A549 (cell line): ENCODE data around the gene TMEM163. TPM values are rescaled to one million over a fixed set of nuclear protein-coding genes. Genes with fewer than 3 reads are reported as not detected.

Source experiments
- ATAC-seq, 2 experiments: fragments of 200-7000 bp in 1 of 2; fragments of >200 bp in 1 of 2; cut with Nextera tagmentation in 1 of 2; cut with Tn5 transposase in 1 of 2; 3 replicates each; pipeline versions ENCODE4 v1.8.0 to v1.9.1; 2018 to 2020; ENCODE audit warnings: mild to moderate bottlenecking in 1 of 2, moderate library complexity in 1 of 2
- CTCF ChIA-PET: fragments of 300-600 bp; sonication (Branson Sonifier 250); formaldehyde crosslinking; extraction: SDS; loops from one replicate; lab custom pipeline; 2021; ENCODE audit warnings: antibody characterized with exemption, inconsistent platforms; lab: Yijun Ruan, JAX
- POLR2A ChIA-PET: fragments of 350-600 bp; formaldehyde crosslinking; extraction: SDS; loops from one replicate; lab custom pipeline; 2021; ENCODE audit warnings: antibody characterized with exemption, inconsistent platforms; lab: Yijun Ruan, JAX
- DNase-seq, 2 experiments: peaks; one replicate each; pipeline versions ENCODE4 v3.0.0 to v3.0.0-alpha.2; 2011 to 2016; ENCODE audit warnings: low read depth in 1 of 2, low spot score in 1 of 2
- FAIRE-seq: peaks from 2 replicates; lab custom pipeline; 2011; peaks lifted over from hg19 to GRCh38; lab: Jason Lieb, UNC
- H3K27ac ChIP-seq, 2 experiments: fragments of >200 bp; sonication (Bioruptor Twin); formaldehyde crosslinking; 3 replicates each; pipeline ENCODE4 v1.5.1; 2016 to 2017
- H3K4me1 ChIP-seq: fragments of >200 bp; sonication (Bioruptor Twin); formaldehyde crosslinking; 3 replicates; pipeline ENCODE4 v1.6.1; 2016
- H3K4me2 ChIP-seq: fragments of >200 bp; sonication (Bioruptor Twin); formaldehyde crosslinking; 3 replicates; pipeline ENCODE4 v1.6.1; 2016
- H3K4me3 ChIP-seq: fragments of >200 bp; sonication (Bioruptor Twin); formaldehyde crosslinking; 3 replicates; pipeline ENCODE4 v1.5.1; 2016
- H3K9me3 ChIP-seq: fragments of >200 bp; sonication (Bioruptor Twin); formaldehyde crosslinking; 3 replicates; pipeline ENCODE4 v1.6.1; 2016
- CBX2 ChIP-seq: fragments of 200-600 bp; sonication (generic); IDR thresholded peaks from 2 replicates; pipeline ENCODE4 v1.6.1; 2016; ENCODE audit warnings: low read depth, mild to moderate bottlenecking, borderline replicate concordance
- E2F6 ChIP-seq: IDR thresholded peaks from 2 replicates; pipeline ENCODE4 v1.6.1; 2012; ENCODE audit warnings: low read depth, borderline replicate concordance
- EHF ChIP-seq: fragments of 250-450 bp; sonication (Bioruptor Pico); IDR thresholded peaks from 2 replicates; pipeline ENCODE4 v1.5.0; 2020; ENCODE audit warnings: mild to moderate bottlenecking
- ESRRA ChIP-seq: fragments of 150-350 bp; IDR thresholded peaks from 2 replicates; pipeline ENCODE4 v1.6.1; 2014; ENCODE audit warnings: mild to moderate bottlenecking, low read length, borderline replicate concordance
- FOSL2 ChIP-seq, 2 experiments: fragments of 450-650 bp in 1 of 2; fragments of >200 bp in 1 of 2; sonication (Bioruptor Twin) in 1 of 2; formaldehyde crosslinking; IDR thresholded peaks; 2 replicates each; pipeline versions ENCODE4 v1.5.0 to v1.6.1; 2016 to 2020; ENCODE audit warnings: mild to moderate bottlenecking in 1 of 2, moderate library complexity in 1 of 2
- FOXS1 ChIP-seq: fragments of 250-450 bp; sonication (Bioruptor Pico); IDR thresholded peaks from 2 replicates; pipeline ENCODE4 v1.5.0; 2020; ENCODE audit warnings: mild to moderate bottlenecking, moderate library complexity
- GATA3 ChIP-seq: IDR thresholded peaks from 2 replicates; pipeline ENCODE4 v1.6.1; 2012; ENCODE audit warnings: borderline replicate concordance
- HDAC2 ChIP-seq: fragments of 200-600 bp; sonication (generic); IDR thresholded peaks from 2 replicates; pipeline ENCODE4 v1.6.1; 2016
- HMGXB4 ChIP-seq: fragments of 250-450 bp; sonication (Bioruptor Pico); IDR thresholded peaks from 2 replicates; pipeline ENCODE4 v1.5.0; 2021; ENCODE audit warnings: mild to moderate bottlenecking, moderate library complexity, borderline replicate concordance
- HOXB13 ChIP-seq: fragments of 250-450 bp; sonication (Bioruptor Pico); IDR thresholded peaks from 2 replicates; pipeline ENCODE4 v1.5.0; 2020; ENCODE audit warnings: low read depth, mild to moderate bottlenecking, moderate library complexity
- JUN ChIP-seq, 2 experiments: fragments of >200 bp; sonication (Bioruptor Twin); formaldehyde crosslinking; IDR thresholded peaks; 2 replicates in 1 of 2; 3 replicates in 1 of 2; pipeline ENCODE4 v1.6.1; 2016 to 2017
- KDM5A ChIP-seq: fragments of 200-600 bp; sonication (generic); IDR thresholded peaks from 2 replicates; pipeline ENCODE4 v1.6.1; 2016; ENCODE audit warnings: antibody characterized with exemption, mild to moderate bottlenecking
- MAZ ChIP-seq: fragments of 150-350 bp; IDR thresholded peaks from 2 replicates; pipeline ENCODE4 v1.6.1; 2014; ENCODE audit warnings: antibody characterized with exemption, low read depth, low read length, borderline replicate concordance
- NFE2L2 ChIP-seq: fragments of 150-350 bp; conservative IDR thresholded peaks from 2 replicates; pipeline ENCODE4 v1.6.1; 2014; ENCODE audit warnings: low read length
- PBX3 ChIP-seq: IDR thresholded peaks from 2 replicates; pipeline ENCODE4 v1.6.1; 2012
- POLR2AphosphoS2 ChIP-seq: conservative IDR thresholded peaks from 2 replicates; pipeline ENCODE4 v1.6.1; 2012; ENCODE audit warnings: low read length, improper control_type of control experiment, inconsistent platforms
- RCOR1 ChIP-seq: fragments of 150-350 bp; IDR thresholded peaks from 2 replicates; pipeline ENCODE4 v1.6.1; 2014; ENCODE audit warnings: antibody characterized with exemption, low read length, low read depth
- REST ChIP-seq: fragments of 200-600 bp; sonication (generic); IDR thresholded peaks from 2 replicates; pipeline ENCODE4 v1.6.1; 2016; ENCODE audit warnings: antibody characterized with exemption, mild to moderate bottlenecking, moderate library complexity
- RFX5 ChIP-seq: fragments of 450-650 bp; IDR thresholded peaks from 2 replicates; pipeline ENCODE4 v1.7.1; 2014; ENCODE audit warnings: antibody characterized with exemption, mild to moderate bottlenecking, moderate library complexity
- SREBF2 ChIP-seq: fragments of 450-650 bp; IDR thresholded peaks from 2 replicates; pipeline ENCODE4 v1.6.1; 2014; ENCODE audit warnings: mild to moderate bottlenecking, moderate library complexity
- USF2 ChIP-seq: fragments of 450-650 bp; IDR thresholded peaks from 2 replicates; pipeline ENCODE4 v1.6.1; 2014; ENCODE audit warnings: antibody characterized with exemption
- ZSCAN20 ChIP-seq: fragments of 250-450 bp; sonication (Bioruptor Pico); IDR thresholded peaks from 2 replicates; pipeline ENCODE4 v1.8.0; 2022; ENCODE audit warnings: mild to moderate bottlenecking, moderate library complexity
- WGBS: methylation state at CpG from one replicate; pipeline ENCODE4 v1.1.6; 2017; ENCODE audit errors: missing lambda C conversion rate; 5-methylcytosine and 5-hydroxymethylcytosine counted together
- polyA plus RNA-seq, 4 experiments: library from polyadenylated mRNA; depleted of rRNA in 3 of 4; stranded (reverse); fragments of >200 nt; fragmentation: RNase III in 1 of 4; extraction: RNeasy Plus Mini Kit Qiagen cat#74134 plus additional on column Dnase treatment in 1 of 4; gene quantifications; 2 replicates in 3 of 4; 3 replicates in 1 of 4; pipeline ENCODE4 v1.2.3, GENCODE V29; 2011 to 2017

Gene TMEM163
- polyA plus RNA-seq, 2 of the 4 experiments (the other 2 are of a cell fraction), result not detected

- Histone ChIP-seq H3K9me3 (no peaks in the 10 kb centered on the region), H3K27ac (no peak overlapping the region), H3K4me3 (no peak overlapping the region), H3K4me2 (no peak overlapping the region), H3K4me1 (peaks cover 30% of the 10 kb centered on the region)
- TF ChIP-seq E2F6, result no peak
- TF ChIP-seq POLR2AphosphoS2, result no peak
- TF ChIP-seq EHF (CRISPR knock-in tag), result no peak
- TF ChIP-seq ZSCAN20 (CRISPR knock-in tag), result no peak
- no peak for TF ChIP-seq PBX3
- no peak for TF ChIP-seq RCOR1
- no peak for TF ChIP-seq HOXB13
- no peak for TF ChIP-seq NFE2L2
- TF ChIP-seq USF2, result no peak
- no peak for TF ChIP-seq KDM5A
- no peak for TF ChIP-seq RFX5
- TF ChIP-seq FOSL2 (IDR thresholded peaks at IDR 0.05), result no peak
- no peak for TF ChIP-seq FOSL2 (CRISPR knock-in tag; IDR thresholded peaks at IDR 0.05)
- TF ChIP-seq HMGXB4 (CRISPR knock-in tag), result no peak
- no peak for TF ChIP-seq CBX2
- TF ChIP-seq JUN (IDR thresholded peaks at IDR 0.05), result no peak
- TF ChIP-seq SREBF2, result no peak
- no peak for TF ChIP-seq ESRRA
- no peak for TF ChIP-seq HDAC2
- no peak for TF ChIP-seq GATA3
- ATAC-seq (no peak), FAIRE-seq (no peak), DNase-seq (no peak)
- ChIA-PET POLR2A (interaction anchor here (0.6 kb wide), 1 partner anchor 1540 kb away, joined by 4 read pairs; no protein-coding TSS in a partner anchor), CTCF (interaction anchor here (2.3 to 2.6 kb wide), 2 partner anchors 15 to 24 kb away, joined by 5 to 17 read pairs; no protein-coding TSS in a partner anchor)
These were observed 282.9 kb downstream of the TMEM163 start for GRCh38 chr2:134435936-134436335.

- ChIA-PET POLR2A (no interaction called here), CTCF (interaction anchor here (1.2 to 2.6 kb wide), 3 partner anchors 11 to 25 kb away, joined by 3 to 17 read pairs (median 5); no protein-coding TSS in a partner anchor)
- Histone ChIP-seq H3K9me3 (no peaks in the 10 kb centered on the region), H3K27ac (no peak overlapping the region), H3K4me3 (no peak overlapping the region), H3K4me1 (peaks cover 32% of the 10 kb centered on the region), H3K4me2 (no peak overlapping the region)
- ATAC-seq (no peak), DNase-seq (no peak), FAIRE-seq (no peak)
- TF ChIP-seq FOXS1 (CRISPR knock-in tag) (no peak), MAZ (no peak), REST (no peak)
- WGBS, result 86% methylated on average over 4 of the region's 4 CpGs
These were observed 283.3 kb downstream of the TMEM163 start for GRCh38 chr2:134435505-134435904.
